ENCODE results near the gene SERPINI2.

DNA sequence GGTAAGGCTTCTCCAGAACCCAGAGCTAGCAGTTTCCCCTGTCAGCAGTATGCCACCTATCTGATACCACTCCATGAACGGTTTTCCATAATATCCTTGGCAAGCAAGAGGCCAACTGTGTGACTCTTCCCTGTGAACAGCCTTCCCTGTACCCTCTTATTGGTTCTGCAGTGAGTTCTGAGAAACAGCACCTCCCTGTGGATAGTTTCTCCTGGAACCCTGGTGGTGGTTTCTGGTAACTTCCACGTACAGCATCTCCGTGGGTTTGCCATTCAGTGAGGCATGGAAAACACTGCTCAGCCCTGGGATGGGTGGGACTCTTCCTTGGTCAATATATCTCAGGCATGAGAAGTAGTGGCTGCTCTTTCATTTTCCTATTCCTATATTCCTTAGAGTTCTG is 19.4 kb upstream of the SERPINI2 start:
- no peak for TF ChIP-seq POLR2A (IDR thresholded peaks at IDR 0.05)
- TF ChIP-seq, protein P1, sequence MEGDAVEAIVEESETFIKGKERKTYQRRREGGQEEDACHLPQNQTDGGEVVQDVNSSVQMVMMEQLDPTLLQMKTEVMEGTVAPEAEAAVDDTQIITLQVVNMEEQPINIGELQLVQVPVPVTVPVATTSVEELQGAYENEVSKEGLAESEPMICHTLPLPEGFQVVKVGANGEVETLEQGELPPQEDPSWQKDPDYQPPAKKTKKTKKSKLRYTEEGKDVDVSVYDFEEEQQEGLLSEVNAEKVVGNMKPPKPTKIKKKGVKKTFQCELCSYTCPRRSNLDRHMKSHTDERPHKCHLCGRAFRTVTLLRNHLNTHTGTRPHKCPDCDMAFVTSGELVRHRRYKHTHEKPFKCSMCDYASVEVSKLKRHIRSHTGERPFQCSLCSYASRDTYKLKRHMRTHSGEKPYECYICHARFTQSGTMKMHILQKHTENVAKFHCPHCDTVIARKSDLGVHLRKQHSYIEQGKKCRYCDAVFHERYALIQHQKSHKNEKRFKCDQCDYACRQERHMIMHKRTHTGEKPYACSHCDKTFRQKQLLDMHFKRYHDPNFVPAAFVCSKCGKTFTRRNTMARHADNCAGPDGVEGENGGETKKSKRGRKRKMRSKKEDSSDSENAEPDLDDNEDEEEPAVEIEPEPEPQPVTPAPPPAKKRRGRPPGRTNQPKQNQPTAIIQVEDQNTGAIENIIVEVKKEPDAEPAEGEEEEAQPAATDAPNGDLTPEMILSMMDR (IDR thresholded peaks at IDR 0.05): no peak

Data from lower leg skin (tissue), 3 donors.